ENCODE data around the gene TCF7. TPM values are rescaled to one million over a fixed set of nuclear protein-coding genes. Genes with fewer than 3 reads are reported as not detected.

Gene TCF7
- total RNA-seq, 1 donor from 2014 or later: 3.0 TPM

GRCh38 chr5:134195666-134196065 lies 81.2 kb downstream of the TCF7 start:
- intact Hi-C loops (cut with micrococcal nuclease): no loop called here
- Histone ChIP-seq H3K36me3 (peaks cover 47% of the 10 kb centered on the region), H3K27ac (replicated peaks) (peak overlapping the region; percentile 56), H3K4me3 (no peak overlapping the region), H3K9me3 (replicated peaks) (no peaks in the 10 kb centered on the region), H3K4me1 (peaks cover 18% of the 10 kb centered on the region), H3K27me3 (ENCODE audit: low read depth) (no peaks in the 10 kb centered on the region)
- TF ChIP-seq, protein P1, sequence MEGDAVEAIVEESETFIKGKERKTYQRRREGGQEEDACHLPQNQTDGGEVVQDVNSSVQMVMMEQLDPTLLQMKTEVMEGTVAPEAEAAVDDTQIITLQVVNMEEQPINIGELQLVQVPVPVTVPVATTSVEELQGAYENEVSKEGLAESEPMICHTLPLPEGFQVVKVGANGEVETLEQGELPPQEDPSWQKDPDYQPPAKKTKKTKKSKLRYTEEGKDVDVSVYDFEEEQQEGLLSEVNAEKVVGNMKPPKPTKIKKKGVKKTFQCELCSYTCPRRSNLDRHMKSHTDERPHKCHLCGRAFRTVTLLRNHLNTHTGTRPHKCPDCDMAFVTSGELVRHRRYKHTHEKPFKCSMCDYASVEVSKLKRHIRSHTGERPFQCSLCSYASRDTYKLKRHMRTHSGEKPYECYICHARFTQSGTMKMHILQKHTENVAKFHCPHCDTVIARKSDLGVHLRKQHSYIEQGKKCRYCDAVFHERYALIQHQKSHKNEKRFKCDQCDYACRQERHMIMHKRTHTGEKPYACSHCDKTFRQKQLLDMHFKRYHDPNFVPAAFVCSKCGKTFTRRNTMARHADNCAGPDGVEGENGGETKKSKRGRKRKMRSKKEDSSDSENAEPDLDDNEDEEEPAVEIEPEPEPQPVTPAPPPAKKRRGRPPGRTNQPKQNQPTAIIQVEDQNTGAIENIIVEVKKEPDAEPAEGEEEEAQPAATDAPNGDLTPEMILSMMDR (IDR thresholded peaks at IDR 0.05; ENCODE audit: borderline replicate concordance): no peak
- no peak for DNase-seq

Other genes starting within 250 kb of the TCF7 start
- 34.4 TPM for gene C5orf15, start 146.1 kb upstream of the TCF7 start, total RNA-seq
- gene VDAC1, start 109.7 kb upstream of the TCF7 start, total RNA-seq: 501 TPM
- 506 TPM for gene SKP1, start 62.3 kb downstream of the TCF7 start, total RNA-seq
- gene PPP2CA, start 111.4 kb downstream of the TCF7 start, total RNA-seq: 163 TPM

Measured in left ventricle myocardium inferior (tissue), 1 donor.